ENCODE data around the gene CRIP3.

The CRIP3 gene

DNA sequence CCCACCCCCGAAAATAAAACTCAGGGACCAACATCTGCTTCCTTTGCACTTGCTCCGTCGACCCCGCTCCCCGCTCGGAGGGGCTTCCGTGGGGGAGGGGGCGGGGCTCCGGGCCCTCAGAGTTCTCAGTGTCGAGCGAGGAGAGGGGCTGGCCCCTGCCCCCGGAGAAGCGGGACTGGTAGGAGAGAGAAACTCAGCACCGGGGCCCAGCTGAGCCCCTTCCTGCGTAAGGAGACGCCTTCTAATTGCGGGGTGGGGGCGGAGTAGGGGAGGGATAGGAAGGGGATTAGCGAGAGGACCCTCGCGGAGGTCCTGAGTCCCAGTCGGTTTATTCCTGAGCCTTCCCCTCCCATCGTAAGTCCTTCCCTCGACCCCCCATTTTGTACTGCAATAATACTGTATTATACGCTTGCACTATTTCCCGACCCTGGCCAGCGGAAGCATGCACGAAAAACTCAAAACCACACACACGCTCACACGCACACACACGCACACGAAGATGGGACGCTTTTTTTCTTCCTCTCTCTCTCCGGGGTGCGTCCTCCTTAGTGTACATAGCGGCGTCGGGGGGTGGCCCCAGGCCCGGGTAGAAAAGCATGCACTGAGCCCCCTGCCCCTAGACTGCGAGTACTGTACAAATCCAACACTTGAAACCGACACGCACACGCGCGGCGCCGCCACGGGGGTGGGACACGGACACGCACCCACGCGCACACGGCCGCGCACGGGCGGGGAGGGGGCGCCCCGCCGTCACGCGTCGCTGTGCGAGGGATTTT is 32.6 kb downstream of the CRIP3 start:
- TF ChIP-seq ZNF626 (tag by site-specific recombination; IDR thresholded peaks at IDR 0.05) = no peak
- TF ChIP-seq KLF7 (tag by site-specific recombination; IDR thresholded peaks at IDR 0.05; ENCODE audit: borderline replicate concordance) = no peak
- Histone ChIP-seq H3K4me3 (ENCODE audit: low read depth, low read length) (no peak overlapping the region), H3K36me3 (ENCODE audit: control insufficient read depth in 2 of 2, insufficient read depth in 1 of 2, low read length in 2 of 2) (no peaks in the 10 kb centered on the region), H3K4me1 (ENCODE audit: control insufficient read depth, insufficient read depth, low read length) (no peaks in the 10 kb centered on the region), H3K9me3 (ENCODE audit: control insufficient read depth, insufficient read depth, low read depth, low read length) (no peaks in the 10 kb centered on the region), H3K27ac (ENCODE audit: extremely low read depth, low read depth, low read length) (no peak overlapping the region)
- CTCF ChIA-PET = interaction anchor here (0.6 to 2.0 kb wide), 4 partner anchors 58 to 231 kb away, joined by 3 to 5 read pairs (median 4); no protein-coding TSS in a partner anchor
- POLR2A ChIA-PET = no interaction called here

DNA sequence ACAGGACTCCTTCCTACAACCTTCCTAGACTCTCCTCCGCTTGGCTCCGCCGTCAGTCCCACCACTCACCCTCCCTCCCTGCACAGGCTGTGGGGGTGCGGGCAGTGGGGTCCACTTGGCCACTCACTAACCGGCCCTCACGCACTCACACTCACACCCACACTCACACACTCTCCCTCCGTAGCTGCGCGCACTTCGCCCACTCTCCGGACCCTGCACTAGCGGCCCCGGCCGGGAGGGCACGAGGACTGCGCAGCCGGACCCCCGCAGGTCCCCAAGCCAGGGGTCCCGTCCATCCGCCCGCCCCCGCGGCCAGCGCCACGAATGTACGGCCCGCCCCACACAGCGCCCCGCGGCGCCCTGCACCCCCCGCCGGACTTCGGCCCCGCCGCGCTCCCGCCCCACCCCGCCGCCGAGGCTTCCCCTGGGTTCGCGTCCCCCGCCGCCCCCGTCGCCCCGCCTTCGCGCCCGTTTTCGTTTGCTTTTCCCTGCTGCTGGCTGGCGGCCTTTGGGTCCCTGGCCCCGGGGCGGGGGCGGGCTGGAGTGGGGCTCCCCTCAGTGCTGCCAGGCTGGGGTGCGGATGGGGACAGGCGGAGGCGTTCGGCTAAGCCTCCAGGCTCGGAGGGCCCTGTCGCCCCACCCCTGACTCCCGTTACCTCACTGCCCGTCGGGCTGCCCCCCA is 33.6 kb downstream of the CRIP3 start:
- CTCF ChIA-PET = interaction anchor here (0.6 kb wide), 1 partner anchor 164 kb away, joined by 3 read pairs; no protein-coding TSS in a partner anchor
- H3K27ac ChIP-seq (ENCODE audit: extremely low read depth, low read depth, low read length) = no peak overlapping the region
- no peaks in the 10 kb centered on the region for H3K4me1 ChIP-seq (ENCODE audit: control insufficient read depth, insufficient read depth, low read length)
- H3K4me3 ChIP-seq (ENCODE audit: low read depth, low read length) = no peak overlapping the region
- H3K9me3 ChIP-seq (ENCODE audit: control insufficient read depth, insufficient read depth, low read depth, low read length) = no peaks in the 10 kb centered on the region
- TF ChIP-seq ZFHX2 (tag by site-specific recombination; conservative IDR thresholded peaks at IDR 0.05) = peak; percentile 5; the same call in 1 of the 2 replicates
- no peak for TF ChIP-seq ZBTB20 (tag by site-specific recombination; IDR thresholded peaks at IDR 0.05)
- no peak for TF ChIP-seq ZBTB1 (tag by site-specific recombination; IDR thresholded peaks at IDR 0.05)
- H3K36me3 ChIP-seq (ENCODE audit: control insufficient read depth in 2 of 2, insufficient read depth in 1 of 2, low read length in 2 of 2) = no peaks in the 10 kb centered on the region
- POLR2A ChIA-PET = no interaction called here

DNA sequence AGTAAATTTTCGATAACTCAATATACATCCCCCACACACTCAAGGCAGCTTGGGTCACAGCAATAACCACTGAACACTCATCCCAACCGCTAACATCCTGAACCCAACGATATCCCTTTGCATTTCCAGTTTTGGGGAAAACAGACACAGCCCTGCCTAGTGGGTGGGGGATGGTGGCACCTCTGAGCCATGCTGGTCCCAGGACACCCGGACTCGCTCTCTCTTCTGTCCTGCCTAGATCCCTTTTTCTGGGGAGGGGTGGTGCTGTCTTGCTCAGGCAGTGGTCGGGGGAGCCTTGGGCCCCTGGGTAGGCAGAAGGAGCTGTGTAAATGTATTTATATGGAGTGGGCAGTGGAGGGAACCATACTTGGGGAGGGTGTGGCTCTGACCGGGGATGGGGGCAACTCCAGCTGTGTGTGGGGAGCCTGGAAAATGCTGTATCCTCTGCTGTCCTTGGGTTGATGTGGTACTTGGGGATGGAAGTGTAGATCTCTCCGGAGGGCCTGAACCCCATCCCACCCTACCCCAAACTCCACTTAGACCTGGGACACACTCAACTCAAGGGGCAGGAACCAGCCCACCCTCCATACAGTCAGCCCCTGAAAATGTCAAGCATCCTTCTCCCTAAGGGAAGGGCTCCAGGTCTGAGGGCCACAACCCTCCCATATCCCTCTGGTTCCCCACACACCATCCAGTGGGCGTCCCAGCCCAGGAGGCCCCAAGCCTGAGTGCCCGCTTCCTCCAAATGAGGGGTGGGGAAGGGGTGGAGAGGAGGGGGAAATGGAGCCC is 34.3 kb downstream of the CRIP3 start:
- H3K4me3 ChIP-seq (ENCODE audit: low read depth, low read length) = no peak overlapping the region
- CTCF ChIA-PET = interaction anchor here (0.6 kb wide), 1 partner anchor 165 kb away, joined by 3 read pairs; no protein-coding TSS in a partner anchor
- TF ChIP-seq, protein P1, sequence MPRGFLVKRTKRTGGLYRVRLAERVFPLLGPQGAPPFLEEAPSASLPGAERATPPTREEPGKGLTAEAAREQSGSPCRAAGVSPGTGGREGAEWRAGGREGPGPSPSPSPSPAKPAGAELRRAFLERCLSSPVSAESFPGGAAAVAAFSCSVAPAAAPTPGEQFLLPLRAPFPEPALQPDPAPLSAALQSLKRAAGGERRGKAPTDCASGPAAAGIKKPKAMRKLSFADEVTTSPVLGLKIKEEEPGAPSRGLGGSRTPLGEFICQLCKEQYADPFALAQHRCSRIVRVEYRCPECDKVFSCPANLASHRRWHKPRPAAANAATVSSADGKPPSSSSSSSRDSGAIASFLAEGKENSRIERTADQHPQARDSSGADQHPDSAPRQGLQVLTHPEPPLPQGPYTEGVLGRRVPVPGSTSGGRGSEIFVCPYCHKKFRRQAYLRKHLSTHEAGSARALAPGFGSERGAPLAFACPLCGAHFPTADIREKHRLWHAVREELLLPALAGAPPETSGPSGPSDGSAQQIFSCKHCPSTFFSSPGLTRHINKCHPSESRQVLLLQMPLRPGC (tag by site-specific recombination; IDR thresholded peaks at IDR 0.05) = no peak
- TF ChIP-seq, protein P2, sequence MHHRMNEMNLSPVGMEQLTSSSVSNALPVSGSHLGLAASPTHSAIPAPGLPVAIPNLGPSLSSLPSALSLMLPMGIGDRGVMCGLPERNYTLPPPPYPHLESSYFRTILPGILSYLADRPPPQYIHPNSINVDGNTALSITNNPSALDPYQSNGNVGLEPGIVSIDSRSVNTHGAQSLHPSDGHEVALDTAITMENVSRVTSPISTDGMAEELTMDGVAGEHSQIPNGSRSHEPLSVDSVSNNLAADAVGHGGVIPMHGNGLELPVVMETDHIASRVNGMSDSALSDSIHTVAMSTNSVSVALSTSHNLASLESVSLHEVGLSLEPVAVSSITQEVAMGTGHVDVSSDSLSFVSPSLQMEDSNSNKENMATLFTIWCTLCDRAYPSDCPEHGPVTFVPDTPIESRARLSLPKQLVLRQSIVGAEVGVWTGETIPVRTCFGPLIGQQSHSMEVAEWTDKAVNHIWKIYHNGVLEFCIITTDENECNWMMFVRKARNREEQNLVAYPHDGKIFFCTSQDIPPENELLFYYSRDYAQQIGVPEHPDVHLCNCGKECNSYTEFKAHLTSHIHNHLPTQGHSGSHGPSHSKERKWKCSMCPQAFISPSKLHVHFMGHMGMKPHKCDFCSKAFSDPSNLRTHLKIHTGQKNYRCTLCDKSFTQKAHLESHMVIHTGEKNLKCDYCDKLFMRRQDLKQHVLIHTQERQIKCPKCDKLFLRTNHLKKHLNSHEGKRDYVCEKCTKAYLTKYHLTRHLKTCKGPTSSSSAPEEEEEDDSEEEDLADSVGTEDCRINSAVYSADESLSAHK (tag by site-specific recombination; IDR thresholded peaks at IDR 0.05) = peak; percentile 97
- no peaks in the 10 kb centered on the region for H3K36me3 ChIP-seq (ENCODE audit: control insufficient read depth in 2 of 2, insufficient read depth in 1 of 2, low read length in 2 of 2)
- no peaks in the 10 kb centered on the region for H3K4me1 ChIP-seq (ENCODE audit: control insufficient read depth, insufficient read depth, low read length)
- no peaks in the 10 kb centered on the region for H3K9me3 ChIP-seq (ENCODE audit: control insufficient read depth, insufficient read depth, low read depth, low read length)
- no peak overlapping the region for H3K27ac ChIP-seq (ENCODE audit: extremely low read depth, low read depth, low read length)
- POLR2A ChIA-PET = no interaction called here

DNA sequence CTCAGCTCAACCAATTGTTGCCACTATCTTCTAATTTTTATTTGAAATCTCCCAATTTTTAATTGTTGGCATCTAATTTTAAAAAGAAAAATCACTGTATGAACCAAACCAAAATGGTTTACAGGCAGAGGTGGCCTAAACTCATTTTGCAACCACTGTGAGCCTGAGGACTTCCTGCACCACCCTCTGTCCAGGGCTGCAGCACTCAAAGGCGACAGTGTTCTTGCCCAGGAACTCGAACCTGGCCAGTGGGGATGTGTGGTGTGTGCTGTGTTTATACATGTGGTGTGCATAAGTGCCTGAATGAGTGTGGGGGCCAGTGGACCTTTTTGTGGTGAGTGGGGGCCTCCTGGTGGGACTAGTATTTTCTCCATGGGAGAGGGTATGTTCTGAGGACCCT is 34.9 kb downstream of the CRIP3 start:
- TF ChIP-seq ZNF157 (tag by site-specific recombination; IDR thresholded peaks at IDR 0.05) = no peak
- no peak for TF ChIP-seq ZNF341 (tag by site-specific recombination; IDR thresholded peaks at IDR 0.05; ENCODE audit: low read depth)
- TF ChIP-seq, protein P3, sequence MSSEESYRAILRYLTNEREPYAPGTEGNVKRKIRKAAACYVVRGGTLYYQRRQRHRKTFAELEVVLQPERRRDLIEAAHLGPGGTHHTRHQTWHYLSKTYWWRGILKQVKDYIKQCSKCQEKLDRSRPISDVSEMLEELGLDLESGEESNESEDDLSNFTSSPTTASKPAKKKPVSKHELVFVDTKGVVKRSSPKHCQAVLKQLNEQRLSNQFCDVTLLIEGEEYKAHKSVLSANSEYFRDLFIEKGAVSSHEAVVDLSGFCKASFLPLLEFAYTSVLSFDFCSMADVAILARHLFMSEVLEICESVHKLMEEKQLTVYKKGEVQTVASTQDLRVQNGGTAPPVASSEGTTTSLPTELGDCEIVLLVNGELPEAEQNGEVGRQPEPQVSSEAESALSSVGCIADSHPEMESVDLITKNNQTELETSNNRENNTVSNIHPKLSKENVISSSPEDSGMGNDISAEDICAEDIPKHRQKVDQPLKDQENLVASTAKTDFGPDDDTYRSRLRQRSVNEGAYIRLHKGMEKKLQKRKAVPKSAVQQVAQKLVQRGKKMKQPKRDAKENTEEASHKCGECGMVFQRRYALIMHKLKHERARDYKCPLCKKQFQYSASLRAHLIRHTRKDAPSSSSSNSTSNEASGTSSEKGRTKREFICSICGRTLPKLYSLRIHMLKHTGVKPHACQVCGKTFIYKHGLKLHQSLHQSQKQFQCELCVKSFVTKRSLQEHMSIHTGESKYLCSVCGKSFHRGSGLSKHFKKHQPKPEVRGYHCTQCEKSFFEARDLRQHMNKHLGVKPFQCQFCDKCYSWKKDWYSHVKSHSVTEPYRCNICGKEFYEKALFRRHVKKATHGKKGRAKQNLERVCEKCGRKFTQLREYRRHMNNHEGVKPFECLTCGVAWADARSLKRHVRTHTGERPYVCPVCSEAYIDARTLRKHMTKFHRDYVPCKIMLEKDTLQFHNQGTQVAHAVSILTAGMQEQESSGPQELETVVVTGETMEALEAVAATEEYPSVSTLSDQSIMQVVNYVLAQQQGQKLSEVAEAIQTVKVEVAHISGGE (tag by site-specific recombination; conservative IDR thresholded peaks at IDR 0.05; ENCODE audit: low read depth) = no peak
- TF ChIP-seq KLF9 (tag by site-specific recombination; IDR thresholded peaks at IDR 0.05; ENCODE audit: low read depth) = no peak
- no peak for TF ChIP-seq ZNF791 (tag by site-specific recombination; IDR thresholded peaks at IDR 0.05)
- no peak for TF ChIP-seq ZNF660 (tag by site-specific recombination; IDR thresholded peaks at IDR 0.05)
- TF ChIP-seq, protein P4, sequence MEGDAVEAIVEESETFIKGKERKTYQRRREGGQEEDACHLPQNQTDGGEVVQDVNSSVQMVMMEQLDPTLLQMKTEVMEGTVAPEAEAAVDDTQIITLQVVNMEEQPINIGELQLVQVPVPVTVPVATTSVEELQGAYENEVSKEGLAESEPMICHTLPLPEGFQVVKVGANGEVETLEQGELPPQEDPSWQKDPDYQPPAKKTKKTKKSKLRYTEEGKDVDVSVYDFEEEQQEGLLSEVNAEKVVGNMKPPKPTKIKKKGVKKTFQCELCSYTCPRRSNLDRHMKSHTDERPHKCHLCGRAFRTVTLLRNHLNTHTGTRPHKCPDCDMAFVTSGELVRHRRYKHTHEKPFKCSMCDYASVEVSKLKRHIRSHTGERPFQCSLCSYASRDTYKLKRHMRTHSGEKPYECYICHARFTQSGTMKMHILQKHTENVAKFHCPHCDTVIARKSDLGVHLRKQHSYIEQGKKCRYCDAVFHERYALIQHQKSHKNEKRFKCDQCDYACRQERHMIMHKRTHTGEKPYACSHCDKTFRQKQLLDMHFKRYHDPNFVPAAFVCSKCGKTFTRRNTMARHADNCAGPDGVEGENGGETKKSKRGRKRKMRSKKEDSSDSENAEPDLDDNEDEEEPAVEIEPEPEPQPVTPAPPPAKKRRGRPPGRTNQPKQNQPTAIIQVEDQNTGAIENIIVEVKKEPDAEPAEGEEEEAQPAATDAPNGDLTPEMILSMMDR (tag by site-specific recombination; IDR thresholded peaks at IDR 0.05) = no peak
- no peak for TF ChIP-seq ZNF621 (tag by site-specific recombination; IDR thresholded peaks at IDR 0.05)
- H3K27ac ChIP-seq (ENCODE audit: extremely low read depth, low read depth, low read length) = no peak overlapping the region
- no peaks in the 10 kb centered on the region for H3K36me3 ChIP-seq (ENCODE audit: control insufficient read depth in 2 of 2, insufficient read depth in 1 of 2, low read length in 2 of 2)
- ChIA-PET CTCF (no interaction called here), POLR2A (no interaction called here)
- H3K9me3 ChIP-seq (ENCODE audit: control insufficient read depth, insufficient read depth, low read depth, low read length) = no peaks in the 10 kb centered on the region
- H3K4me1 ChIP-seq (ENCODE audit: control insufficient read depth, insufficient read depth, low read length) = no peaks in the 10 kb centered on the region
- no peak overlapping the region for H3K4me3 ChIP-seq (ENCODE audit: low read depth, low read length)
